Neural cell (in vitro differentiated cells): ENCODE data around the gene HECW1. TPM values are rescaled to one million over a fixed set of nuclear protein-coding genes. Genes with fewer than 3 reads are reported as not detected.

ENCODE experiments used
- H2AFZ ChIP-seq: fragments of 200-600, 300-800 bp; sonication (generic), shearing (Covaris generic); 2 replicates; pipeline ENCODE4 v1.6.0; 2014; ENCODE audit warnings: low read depth, mild to moderate bottlenecking, antibody characterized with exemption, low read length, moderate library complexity
- H3F3A ChIP-seq: fragments of 200-600 bp; shearing (Covaris generic); 2 replicates; pipeline ENCODE4 v1.6.1; 2016; ENCODE audit warnings: mild to moderate bottlenecking, moderate library complexity, mixed read lengths, antibody characterized with exemption, low read length; ENCODE audit not compliant: insufficient read depth, poor library complexity, severe bottlenecking
- H3K27ac ChIP-seq: fragments of 200-600, 300-800 bp; sonication (generic), shearing (Covaris generic); 2 replicates; pipeline ENCODE4 v1.5.1; 2014; ENCODE audit warnings: mild to moderate bottlenecking, low read length, moderate library complexity
- H3K27me3 ChIP-seq: fragments of 300-800, 200-600 bp; sonication (generic), shearing (Covaris generic); 2 replicates; pipeline ENCODE4 v1.6.0; 2014; ENCODE audit warnings: mild to moderate bottlenecking, low read depth, low read length, moderate library complexity; ENCODE audit not compliant: insufficient read depth
- H3K36me3 ChIP-seq: fragments of 300-800, 200-600 bp; sonication (generic), shearing (Covaris generic); 2 replicates; pipeline ENCODE4 v1.5.1; 2014; ENCODE audit warnings: mild to moderate bottlenecking, antibody characterized with exemption, low read length, moderate library complexity; ENCODE audit not compliant: insufficient read depth
- H3K4me2 ChIP-seq: fragments of 300-800, 200-600 bp; sonication (generic), shearing (Covaris generic); 2 replicates; pipeline ENCODE4 v1.6.0; 2014; ENCODE audit warnings: mild to moderate bottlenecking, low read length
- H3K4me3 ChIP-seq: fragments of 300-800, 200-600 bp; sonication (generic), shearing (Covaris generic); 2 replicates; pipeline ENCODE4 v1.5.1; 2014; ENCODE audit warnings: mild to moderate bottlenecking, low read length, moderate library complexity
- H3K79me2 ChIP-seq: fragments of 200-600 bp; shearing (Covaris generic); replicated peaks from 2 replicates; pipeline ENCODE4 v1.6.0; 2014; ENCODE audit warnings: mild to moderate bottlenecking, low read length, moderate library complexity; ENCODE audit not compliant: insufficient read depth
- H3K9ac ChIP-seq: fragments of 300-800, 200-600 bp; sonication (generic), shearing (Covaris generic); 2 replicates; pipeline ENCODE4 v1.6.1; 2016; ENCODE audit warnings: mild to moderate bottlenecking, low read length, mixed read lengths
- H3K9me2 ChIP-seq: fragments of 200-600 bp; shearing (Covaris generic); 2 replicates; pipeline ENCODE4 v1.6.1; 2016; ENCODE audit warnings: mild to moderate bottlenecking, low read length, mixed read lengths; ENCODE audit not compliant: insufficient read depth
- H3K9me3 ChIP-seq: fragments of 200-600, 300-800 bp; sonication (generic), shearing (Covaris generic); 2 replicates; pipeline ENCODE4 v1.6.1; 2016; ENCODE audit warnings: mild to moderate bottlenecking, mixed run types, low read length, moderate library complexity, mixed read lengths
- H4K20me1 ChIP-seq: fragments of 200-600 bp; shearing (Covaris generic); 2 replicates; pipeline ENCODE4 v1.6.1; 2016; ENCODE audit warnings: mild to moderate bottlenecking, mixed run types; ENCODE audit not compliant: insufficient read depth
- EP300 ChIP-seq: fragments of 450-650 bp; conservative IDR thresholded peaks from 2 replicates; pipeline ENCODE4 v1.6.1; 2014; ENCODE audit warnings: antibody characterized with exemption, mild to moderate bottlenecking, moderate library complexity; ENCODE audit not compliant: poor library complexity, severe bottlenecking
- EZH2 ChIP-seq: fragments of 200-600, 300-800 bp; shearing (Covaris generic), sonication (generic); IDR thresholded peaks from 2 replicates; pipeline ENCODE4 v1.6.1; 2014; ENCODE audit warnings: antibody characterized with exemption, low read length, borderline replicate concordance, mild to moderate bottlenecking; ENCODE audit not compliant: insufficient read depth, poor library complexity, severe bottlenecking
- MXI1 ChIP-seq: fragments of 450-650 bp; conservative IDR thresholded peaks from 2 replicates; pipeline ENCODE4 v1.6.1; 2014; ENCODE audit warnings: antibody characterized with exemption, mild to moderate bottlenecking; ENCODE audit not compliant: poor library complexity, severe bottlenecking
- POLR2AphosphoS5 ChIP-seq: IDR thresholded peaks from 2 replicates; pipeline ENCODE4 v1.6.1; 2012
- RAD21 ChIP-seq: fragments of 450-650 bp; conservative IDR thresholded peaks from 2 replicates; pipeline ENCODE4 v1.6.1; 2014; ENCODE audit warnings: antibody characterized with exemption, mild to moderate bottlenecking, moderate library complexity
- REST ChIP-seq: IDR thresholded peaks from 2 replicates; pipeline ENCODE4 v1.6.1; 2012; ENCODE audit warnings: borderline replicate concordance
- SMC3 ChIP-seq: fragments of 450-650 bp; conservative IDR thresholded peaks from 2 replicates; pipeline ENCODE4 v1.6.1; 2014; ENCODE audit warnings: antibody characterized with exemption, mild to moderate bottlenecking, moderate library complexity; ENCODE audit not compliant: poor library complexity
- TAF1 ChIP-seq: IDR thresholded peaks from 2 replicates; pipeline ENCODE4 v1.6.1; 2012; ENCODE audit warnings: low read depth
- polyA plus RNA-seq: library from polyadenylated mRNA; depleted of rRNA; stranded (reverse); fragments of >200 nt; gene quantifications from 2 replicates; pipeline ENCODE4 v1.2.3, GENCODE V29; 2014
- TF ChIP-seq, protein P1 (sequence below): fragments of 450-650 bp; IDR thresholded peaks from 2 replicates; pipeline ENCODE4 v1.5.1; 2014; ENCODE audit warnings: antibody characterized with exemption, mild to moderate bottlenecking, moderate library complexity; ENCODE audit not compliant: poor library complexity, severe bottlenecking

Gene HECW1
- polyA plus RNA-seq, 1 donor from 2014 or later, result 13.8 TPM

- Histone ChIP-seq H3K4me3 (no peak overlapping the region), H3K27me3 (no peaks in the 10 kb centered on the region), H3K27ac (no peak overlapping the region), H3K79me2 (no peaks in the 10 kb centered on the region), H3K9me3 (no peaks in the 10 kb centered on the region), H3F3A (no peaks in the 10 kb centered on the region), H4K20me1 (no peaks in the 10 kb centered on the region), H3K9ac (no peak overlapping the region), H3K9me2 (no peaks in the 10 kb centered on the region), H2AFZ (no peak overlapping the region), H3K36me3 (no peaks in the 10 kb centered on the region), H3K4me2 (no peak overlapping the region)
- TF ChIP-seq EZH2 (no peak), SMC3 (no peak), REST (no peak), MXI1 (no peak), TAF1 (no peak), EP300 (no peak)
Observed at GRCh38 chr7:43148161-43148731, 35.8 kb downstream of the HECW1 start.

- no peaks in the 10 kb centered on the region for H3F3A ChIP-seq
- no peak for TF ChIP-seq REST
- no peak for TF ChIP-seq EZH2
- TF ChIP-seq, protein P1, sequence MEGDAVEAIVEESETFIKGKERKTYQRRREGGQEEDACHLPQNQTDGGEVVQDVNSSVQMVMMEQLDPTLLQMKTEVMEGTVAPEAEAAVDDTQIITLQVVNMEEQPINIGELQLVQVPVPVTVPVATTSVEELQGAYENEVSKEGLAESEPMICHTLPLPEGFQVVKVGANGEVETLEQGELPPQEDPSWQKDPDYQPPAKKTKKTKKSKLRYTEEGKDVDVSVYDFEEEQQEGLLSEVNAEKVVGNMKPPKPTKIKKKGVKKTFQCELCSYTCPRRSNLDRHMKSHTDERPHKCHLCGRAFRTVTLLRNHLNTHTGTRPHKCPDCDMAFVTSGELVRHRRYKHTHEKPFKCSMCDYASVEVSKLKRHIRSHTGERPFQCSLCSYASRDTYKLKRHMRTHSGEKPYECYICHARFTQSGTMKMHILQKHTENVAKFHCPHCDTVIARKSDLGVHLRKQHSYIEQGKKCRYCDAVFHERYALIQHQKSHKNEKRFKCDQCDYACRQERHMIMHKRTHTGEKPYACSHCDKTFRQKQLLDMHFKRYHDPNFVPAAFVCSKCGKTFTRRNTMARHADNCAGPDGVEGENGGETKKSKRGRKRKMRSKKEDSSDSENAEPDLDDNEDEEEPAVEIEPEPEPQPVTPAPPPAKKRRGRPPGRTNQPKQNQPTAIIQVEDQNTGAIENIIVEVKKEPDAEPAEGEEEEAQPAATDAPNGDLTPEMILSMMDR, result no peak
- no peak for TF ChIP-seq POLR2AphosphoS5
- TF ChIP-seq EP300, result no peak
- no peak for TF ChIP-seq SMC3
- TF ChIP-seq TAF1, result no peak
- no peak for TF ChIP-seq RAD21
- TF ChIP-seq MXI1, result no peak
- no peaks in the 10 kb centered on the region for H3K36me3 ChIP-seq
- no peak overlapping the region for H3K4me2 ChIP-seq
- no peaks in the 10 kb centered on the region for H4K20me1 ChIP-seq
- no peak overlapping the region for H2AFZ ChIP-seq
- no peaks in the 10 kb centered on the region for H3K27me3 ChIP-seq
- no peak overlapping the region for H3K4me3 ChIP-seq
- no peaks in the 10 kb centered on the region for H3K9me2 ChIP-seq
- H3K79me2 ChIP-seq, result no peaks in the 10 kb centered on the region
- no peak overlapping the region for H3K27ac ChIP-seq
- no peak overlapping the region for H3K9ac ChIP-seq
- no peaks in the 10 kb centered on the region for H3K9me3 ChIP-seq
Observed at GRCh38 chr7:43151076-43151475, 38.6 kb downstream of the HECW1 start.
